Peyer's patch (tissue), 4 donors: ENCODE data around the gene PDCD1LG2. TPM values are rescaled to one million over a fixed set of nuclear protein-coding genes. Genes with fewer than 3 reads are reported as not detected.

ENCODE experiments used
- DNase-seq, 3 donors: peaks; one replicate each; pipeline ENCODE4 v3.0.0-alpha.2; 2017 to 2019
- H3K27ac ChIP-seq, 4 donors: fragments of 200-600 bp; sonication (generic); one replicate each; pipeline ENCODE4 v1.5.1; 2016 to 2019
- H3K27me3 ChIP-seq, 2 donors: fragments of 200-600 bp; sonication (generic); one replicate each; pipeline ENCODE4 v1.5.1; 2019
- H3K36me3 ChIP-seq, 3 donors: fragments of 200-600 bp; sonication (generic); one replicate each; pipeline ENCODE4 v1.5.1; 2016 to 2019
- H3K4me1 ChIP-seq, 4 donors: fragments of 200-600 bp; sonication (generic); one replicate each; pipeline ENCODE4 v1.5.1; 2016 to 2019
- H3K4me3 ChIP-seq, 4 donors: fragments of 200-600 bp; sonication (generic); 1 replicate in 3 of 4; 2 replicates in 1 of 4; pipeline ENCODE4 v1.5.1; 2016 to 2019; ENCODE audit warnings: mild to moderate bottlenecking in 1 of 4
- H3K9me3 ChIP-seq, 4 donors: fragments of 200-600 bp; sonication (generic); one replicate each; pipeline ENCODE4 v1.5.1; 2016 to 2019; ENCODE audit warnings: mild to moderate bottlenecking in 1 of 4
- POLR2A ChIP-seq, 2 donors: fragments of 450-650 bp; IDR thresholded peaks; one replicate each; pipeline ENCODE4 v1.5.1; 2017; ENCODE audit warnings: antibody characterized with exemption in 2 of 2, mild to moderate bottlenecking in 2 of 2, moderate library complexity in 2 of 2
- total RNA-seq, 4 donors: library from RNA; depleted of rRNA; stranded (reverse); fragments of >200 nt; gene quantifications; one replicate each; pipeline ENCODE4 v1.1.0, GENCODE V29; 2016
- TF ChIP-seq, protein P1 (sequence below), 6 experiments: fragments of 450-650 bp in 4 of 6; fragments of 200-600 bp in 2 of 6; sonication (generic) in 1 of 6; IDR thresholded peaks; one replicate each; pipeline ENCODE4 v1.5.1; 2017 to 2019; ENCODE audit warnings: antibody characterized with exemption in 6 of 6, mild to moderate bottlenecking in 3 of 6, moderate library complexity in 1 of 6

PDCD1LG2 gene
- total RNA-seq, 4 donors from 2014 or later, result 0.40 TPM; not detected in 3

GRCh38 chr9:5614192-5614591, 103.9 kb downstream of the PDCD1LG2 start:
- H3K9me3 ChIP-seq, result no peaks in the 10 kb centered on the region
- DNase-seq, result no peak
- no peak overlapping the region for H3K4me3 ChIP-seq
- TF ChIP-seq POLR2A (IDR thresholded peaks at IDR 0.05), result no peak
- TF ChIP-seq, protein P1, sequence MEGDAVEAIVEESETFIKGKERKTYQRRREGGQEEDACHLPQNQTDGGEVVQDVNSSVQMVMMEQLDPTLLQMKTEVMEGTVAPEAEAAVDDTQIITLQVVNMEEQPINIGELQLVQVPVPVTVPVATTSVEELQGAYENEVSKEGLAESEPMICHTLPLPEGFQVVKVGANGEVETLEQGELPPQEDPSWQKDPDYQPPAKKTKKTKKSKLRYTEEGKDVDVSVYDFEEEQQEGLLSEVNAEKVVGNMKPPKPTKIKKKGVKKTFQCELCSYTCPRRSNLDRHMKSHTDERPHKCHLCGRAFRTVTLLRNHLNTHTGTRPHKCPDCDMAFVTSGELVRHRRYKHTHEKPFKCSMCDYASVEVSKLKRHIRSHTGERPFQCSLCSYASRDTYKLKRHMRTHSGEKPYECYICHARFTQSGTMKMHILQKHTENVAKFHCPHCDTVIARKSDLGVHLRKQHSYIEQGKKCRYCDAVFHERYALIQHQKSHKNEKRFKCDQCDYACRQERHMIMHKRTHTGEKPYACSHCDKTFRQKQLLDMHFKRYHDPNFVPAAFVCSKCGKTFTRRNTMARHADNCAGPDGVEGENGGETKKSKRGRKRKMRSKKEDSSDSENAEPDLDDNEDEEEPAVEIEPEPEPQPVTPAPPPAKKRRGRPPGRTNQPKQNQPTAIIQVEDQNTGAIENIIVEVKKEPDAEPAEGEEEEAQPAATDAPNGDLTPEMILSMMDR (IDR thresholded peaks at IDR 0.05), result no peak
- H3K27ac ChIP-seq, result no peak overlapping the region
- no peaks in the 10 kb centered on the region for H3K36me3 ChIP-seq
- H3K27me3 ChIP-seq, result no peaks in the 10 kb centered on the region
- peaks cover 0 to 4% (median 2%) of the 10 kb centered on the region in 4 donors for H3K4me1 ChIP-seq

DNA sequence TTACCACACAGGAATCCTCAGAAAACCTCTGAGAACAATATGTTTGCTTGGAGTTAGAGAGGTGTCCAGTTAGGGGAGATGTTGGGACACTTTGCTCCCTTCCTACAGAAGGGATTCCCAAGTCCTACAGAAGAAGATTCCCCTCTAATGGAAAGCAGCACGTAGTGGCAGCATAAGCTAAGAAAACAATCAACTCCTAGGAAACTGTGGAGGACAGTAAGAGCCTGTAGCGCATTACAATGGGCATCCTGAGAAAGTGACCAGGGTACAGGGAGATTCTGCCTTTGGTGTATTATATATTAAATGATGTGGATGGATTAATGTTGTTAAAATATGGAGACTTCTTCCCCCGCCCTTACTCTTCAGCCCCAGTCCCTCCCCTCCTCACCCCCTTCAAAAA, 104.7 kb downstream of the PDCD1LG2 start:
- Histone ChIP-seq H3K4me1 (peaks cover 0 to 4% (median 2%) of the 10 kb centered on the region in 4 donors), H3K36me3 (no peaks in the 10 kb centered on the region), H3K27ac (no peak overlapping the region), H3K4me3 (no peak overlapping the region), H3K27me3 (no peaks in the 10 kb centered on the region), H3K9me3 (no peaks in the 10 kb centered on the region)
- TF ChIP-seq POLR2A (IDR thresholded peaks at IDR 0.05), result no peak
- TF ChIP-seq, protein P1 (IDR thresholded peaks at IDR 0.05), result no peak
- DNase-seq, result no peak

DNA sequence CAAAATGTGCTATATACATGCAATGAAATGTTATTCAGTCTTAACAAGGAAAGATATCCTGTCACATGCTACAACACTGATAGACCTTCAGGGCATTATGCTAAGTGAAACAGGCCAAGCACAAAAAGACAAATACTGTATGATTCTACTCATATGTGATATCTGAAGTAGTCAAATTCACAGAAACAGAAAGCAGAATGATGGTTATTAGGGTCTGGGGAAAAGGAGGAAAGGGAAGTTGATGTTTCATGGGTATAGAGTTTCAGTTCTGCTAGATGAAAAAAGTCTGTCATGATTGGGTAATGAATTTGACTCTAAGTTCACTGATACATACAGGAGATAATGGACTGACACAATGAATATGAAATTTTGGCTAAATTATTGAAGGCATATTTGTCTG, 107.4 kb downstream of the PDCD1LG2 start:
- Histone ChIP-seq H3K27ac (peak overlapping the region in 1 of 4 donors; percentile 43), H3K36me3 (no peaks in the 10 kb centered on the region), H3K4me1 (peaks cover 0 to 4% (median 2%) of the 10 kb centered on the region in 4 donors), H3K4me3 (no peak overlapping the region), H3K27me3 (no peaks in the 10 kb centered on the region), H3K9me3 (no peaks in the 10 kb centered on the region)
- TF ChIP-seq POLR2A (IDR thresholded peaks at IDR 0.05), result no peak
- TF ChIP-seq, protein P1 (IDR thresholded peaks at IDR 0.05), result no peak
- no peak for DNase-seq

DNA sequence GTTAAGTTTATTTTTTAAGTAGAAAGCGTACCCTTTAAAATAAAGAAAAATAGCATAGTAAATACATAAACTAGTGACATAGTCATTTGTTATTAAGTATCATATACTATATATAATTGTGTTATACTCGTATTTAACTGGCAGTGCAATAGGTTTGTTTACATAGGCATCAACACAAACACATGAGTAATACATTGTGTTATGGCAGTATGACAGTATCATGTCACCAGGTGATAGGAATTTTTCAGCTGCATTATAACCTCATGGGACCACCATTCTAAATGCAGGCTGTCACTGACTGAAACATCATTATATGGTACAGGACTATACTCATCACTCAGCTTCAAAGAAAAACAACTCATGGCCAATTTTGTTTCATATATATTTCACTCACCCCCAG, 110.2 kb downstream of the PDCD1LG2 start:
- H3K4me1 ChIP-seq, result peaks cover 0 to 4% (median 2%) of the 10 kb centered on the region in 4 donors
- DNase-seq, result no peak
- no peak overlapping the region for H3K27ac ChIP-seq
- no peak for TF ChIP-seq POLR2A (IDR thresholded peaks at IDR 0.05)
- TF ChIP-seq, protein P1 (IDR thresholded peaks at IDR 0.05), result no peak
- H3K36me3 ChIP-seq, result no peaks in the 10 kb centered on the region
- no peaks in the 10 kb centered on the region for H3K9me3 ChIP-seq
- no peak overlapping the region for H3K4me3 ChIP-seq
- H3K27me3 ChIP-seq, result no peaks in the 10 kb centered on the region

Other genes with a start within 250 kb of the PDCD1LG2 start
- gene RLN2, start 205.8 kb upstream of the PDCD1LG2 start, total RNA-seq, result 1 to 10 TPM in 1 of 4 donors, not detected in 3; 4.1 TPM
- gene RLN1, start 170.7 kb upstream of the PDCD1LG2 start, total RNA-seq, result not detected
- 10 to 100 TPM in 3 of 4 donors, 1 to 10 TPM in 1; 8.3 to 43.6 (median 33.2) TPM for gene PLGRKT, start 72.6 kb upstream of the PDCD1LG2 start, total RNA-seq
- 1 to 10 TPM; 1.7 to 6.2 (median 3.4) TPM for gene CD274, start 60.0 kb upstream of the PDCD1LG2 start, total RNA-seq
- 10 to 100 TPM; 31.1 to 49.6 (median 39.2) TPM for gene RIC1, start 118.6 kb downstream of the PDCD1LG2 start, total RNA-seq